Fibroblast of pulmonary artery (primary cell): Measurements from ENCODE around the gene CLEC7A.

ENCODE experiments used
- DNase-seq: peaks from one replicate; pipeline ENCODE4 v3.0.0-alpha.2; 2010; ENCODE audit warnings: low read depth
- H3K4me3 ChIP-seq: replicated peaks from 2 replicates; pipeline ENCODE4 v1.5.1; 2011; ENCODE audit warnings: low read depth, mild to moderate bottlenecking, control low read depth, low read length, moderate library complexity
- CTCF ChIP-seq: IDR thresholded peaks from 2 replicates; pipeline ENCODE4 v1.5.1; 2011; ENCODE audit warnings: mild to moderate bottlenecking, control low read depth, low read length, inconsistent platforms; ENCODE audit errors: missing control alignments

CLEC7A gene

GRCh38 chr12:10128687-10129086 is 1.3 kb downstream of the CLEC7A start:
- H3K4me3 ChIP-seq: no peak overlapping the region
- no peak for DNase-seq
- TF ChIP-seq CTCF: no peak

- H3K4me3 ChIP-seq: no peak overlapping the region
- no peak for DNase-seq
- TF ChIP-seq CTCF: no peak
Observed at GRCh38 chr12:10126413-10126812, 3.6 kb downstream of the CLEC7A start.

GRCh38 chr12:10122689-10123088 is 7.3 kb downstream of the CLEC7A start:
- no peak for DNase-seq
- no peak for TF ChIP-seq CTCF
- no peak overlapping the region for H3K4me3 ChIP-seq

- TF ChIP-seq CTCF: no peak
- no peak overlapping the region for H3K4me3 ChIP-seq
- no peak for DNase-seq
Observed at GRCh38 chr12:10121278-10121677, 8.7 kb downstream of the CLEC7A start.

GRCh38 chr12:10119066-10119465 is 10.9 kb downstream of the CLEC7A start:
- no peak overlapping the region for H3K4me3 ChIP-seq
- TF ChIP-seq CTCF: no peak
- DNase-seq: no peak

- DNase-seq: no peak
- H3K4me3 ChIP-seq: no peak overlapping the region
- TF ChIP-seq CTCF: no peak
Observed at GRCh38 chr12:10115890-10116289, 14.1 kb downstream of the CLEC7A start.

GRCh38 chr12:10115311-10115710 is 14.7 kb downstream of the CLEC7A start:
- DNase-seq: no peak
- H3K4me3 ChIP-seq: no peak overlapping the region
- no peak for TF ChIP-seq CTCF
